Fibroblast of upper back skin (primary cell): ENCODE measurements around the gene GAS2L1.

Experiments used
- DNase-seq: peaks from one replicate; pipeline ENCODE4 v3.0.0-alpha.2; 2013

Gene GAS2L1

DNA sequence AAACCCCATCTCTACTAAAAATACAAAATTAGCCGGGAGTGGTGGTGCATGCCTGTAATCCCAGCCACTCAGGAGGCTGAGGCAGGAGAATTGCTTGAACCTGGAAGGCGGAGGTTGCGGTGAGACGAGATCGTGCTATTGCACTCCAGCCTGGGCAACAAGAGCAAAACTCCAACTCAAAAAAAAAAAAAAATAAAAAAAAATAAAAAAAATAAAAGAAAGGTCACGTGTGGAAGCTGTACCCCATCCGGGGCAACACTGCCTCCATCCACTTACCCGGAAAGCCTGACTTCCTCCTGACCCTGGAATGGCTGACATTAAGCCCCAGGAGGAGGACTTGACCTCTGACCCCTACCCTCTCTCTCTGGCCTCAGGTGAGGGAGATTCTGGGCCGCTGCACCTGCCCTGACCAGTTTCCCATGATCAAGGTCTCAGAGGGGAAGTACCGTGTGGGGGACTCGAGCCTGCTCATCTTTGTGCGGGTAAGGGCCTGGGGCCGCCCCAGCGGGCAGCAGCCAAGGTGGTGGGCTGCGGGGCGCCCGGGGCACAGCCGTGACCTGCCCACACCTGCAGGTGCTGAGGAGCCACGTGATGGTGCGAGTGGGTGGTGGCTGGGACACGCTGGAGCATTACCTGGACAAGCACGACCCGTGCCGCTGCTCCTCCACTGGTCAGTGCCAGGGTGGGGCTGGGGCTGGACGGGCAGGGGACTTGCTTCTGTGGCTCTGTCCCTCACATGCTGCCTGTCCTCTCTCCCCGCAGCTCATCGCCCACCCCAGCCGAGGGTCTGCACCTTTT lies 3.8 kb downstream of the GAS2L1 start:
- DNase-seq = no peak

GRCh38 chr22:29310863-29311339 lies 4.5 kb downstream of the GAS2L1 start:
- DNase-seq = peak; percentile 97

DNA sequence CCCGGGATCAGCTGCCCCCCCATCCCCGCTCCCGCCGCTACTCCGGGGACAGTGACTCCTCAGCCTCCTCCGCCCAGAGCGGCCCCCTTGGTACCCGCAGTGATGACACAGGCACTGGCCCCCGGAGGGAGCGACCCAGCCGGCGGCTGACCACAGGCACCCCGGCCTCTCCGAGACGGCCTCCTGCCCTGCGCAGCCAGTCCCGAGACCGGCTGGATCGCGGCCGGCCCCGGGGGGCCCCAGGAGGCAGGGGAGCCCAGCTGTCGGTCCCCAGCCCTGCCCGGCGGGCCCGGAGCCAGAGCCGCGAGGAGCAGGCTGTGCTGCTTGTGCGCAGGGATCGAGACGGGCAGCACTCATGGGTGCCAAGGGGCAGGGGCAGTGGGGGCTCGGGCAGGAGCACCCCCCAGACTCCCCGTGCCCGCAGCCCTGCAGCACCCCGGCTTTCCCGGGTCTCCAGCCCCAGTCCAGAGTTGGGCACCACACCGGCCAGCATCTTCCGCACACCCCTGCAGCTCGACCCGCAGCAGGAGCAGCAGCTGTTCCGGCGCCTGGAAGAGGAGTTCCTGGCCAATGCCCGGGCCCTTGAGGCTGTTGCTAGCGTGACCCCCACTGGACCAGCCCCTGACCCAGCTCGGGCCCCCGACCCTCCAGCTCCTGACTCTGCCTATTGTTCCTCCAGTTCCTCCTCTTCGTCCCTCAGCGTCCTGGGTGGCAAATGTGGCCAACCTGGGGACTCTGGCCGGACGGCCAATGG lies 5.2 kb downstream of the GAS2L1 start:
- DNase-seq = no peak

GRCh38 chr22:29312218-29313125 lies 6.0 kb downstream of the GAS2L1 start:
- no peak for DNase-seq

DNA sequence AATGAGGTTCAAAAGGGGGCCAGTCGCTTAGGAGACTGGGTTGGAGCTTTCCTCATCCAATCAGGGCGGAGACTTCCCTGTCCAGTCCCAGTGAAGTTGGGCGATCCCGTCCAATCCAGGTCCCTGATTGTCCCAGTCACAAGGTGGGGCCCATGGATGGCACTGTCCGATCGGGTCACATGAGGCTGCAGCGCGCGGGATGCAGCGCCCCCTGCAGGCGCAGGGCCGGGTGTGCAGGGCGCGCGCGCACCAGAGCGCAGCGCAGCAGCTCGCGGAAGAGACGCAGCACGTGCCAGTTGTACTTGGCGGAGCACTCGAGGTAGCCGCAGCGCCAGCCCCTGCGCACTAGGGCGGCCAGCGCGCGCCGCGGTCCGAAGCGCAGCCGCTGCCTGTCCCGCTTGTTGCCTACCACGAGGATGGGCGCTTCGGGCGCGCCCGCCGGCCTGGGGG lies 6.7 kb downstream of the GAS2L1 start:
- DNase-seq = no peak

DNA sequence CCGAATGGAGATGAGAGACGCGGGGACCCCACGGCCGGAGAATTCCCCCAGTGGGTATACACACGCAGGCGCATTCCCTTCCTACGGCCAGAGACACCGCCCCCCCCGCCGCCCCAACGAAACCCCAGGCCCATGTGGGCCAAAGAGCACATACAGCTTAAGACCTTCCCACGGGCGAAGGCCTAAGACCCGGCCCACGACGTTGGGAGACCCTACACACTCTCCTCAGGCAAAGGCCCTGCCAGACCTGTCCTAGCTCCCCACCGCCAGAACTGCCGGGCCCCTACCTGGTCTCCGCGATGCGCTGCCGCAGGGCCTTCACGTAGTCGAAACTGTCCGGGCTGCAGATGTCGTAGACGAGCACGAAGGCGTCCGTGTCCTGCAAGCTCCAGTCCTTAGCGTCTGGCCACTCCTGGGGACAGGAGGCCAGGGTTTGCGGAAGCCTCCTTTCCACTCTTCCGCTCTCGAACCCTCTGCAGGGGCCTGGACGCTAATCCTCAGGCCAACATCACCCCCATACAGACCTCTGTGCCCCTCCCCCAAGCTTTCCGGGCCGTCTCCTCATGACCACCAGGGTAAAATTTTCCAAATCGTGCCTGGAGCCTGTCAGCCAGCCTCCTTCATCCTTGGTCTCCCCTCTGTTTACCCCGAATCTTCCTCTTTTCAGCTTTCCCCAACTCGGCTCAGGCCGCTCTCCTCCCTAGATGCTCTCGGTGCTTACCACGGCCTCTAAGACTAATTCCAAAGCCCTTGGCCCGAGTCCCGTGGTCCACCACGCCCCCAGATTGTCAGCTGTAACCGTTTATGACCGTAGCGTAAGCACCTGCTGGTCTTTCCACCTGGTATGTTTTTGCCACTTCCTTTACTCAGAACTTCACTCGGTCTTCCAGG lies 7.4 kb downstream of the GAS2L1 start:
- DNase-seq = no peak

- no peak for DNase-seq
These were observed 8.3 kb downstream of the GAS2L1 start for GRCh38 chr22:29314537-29315285.

DNA sequence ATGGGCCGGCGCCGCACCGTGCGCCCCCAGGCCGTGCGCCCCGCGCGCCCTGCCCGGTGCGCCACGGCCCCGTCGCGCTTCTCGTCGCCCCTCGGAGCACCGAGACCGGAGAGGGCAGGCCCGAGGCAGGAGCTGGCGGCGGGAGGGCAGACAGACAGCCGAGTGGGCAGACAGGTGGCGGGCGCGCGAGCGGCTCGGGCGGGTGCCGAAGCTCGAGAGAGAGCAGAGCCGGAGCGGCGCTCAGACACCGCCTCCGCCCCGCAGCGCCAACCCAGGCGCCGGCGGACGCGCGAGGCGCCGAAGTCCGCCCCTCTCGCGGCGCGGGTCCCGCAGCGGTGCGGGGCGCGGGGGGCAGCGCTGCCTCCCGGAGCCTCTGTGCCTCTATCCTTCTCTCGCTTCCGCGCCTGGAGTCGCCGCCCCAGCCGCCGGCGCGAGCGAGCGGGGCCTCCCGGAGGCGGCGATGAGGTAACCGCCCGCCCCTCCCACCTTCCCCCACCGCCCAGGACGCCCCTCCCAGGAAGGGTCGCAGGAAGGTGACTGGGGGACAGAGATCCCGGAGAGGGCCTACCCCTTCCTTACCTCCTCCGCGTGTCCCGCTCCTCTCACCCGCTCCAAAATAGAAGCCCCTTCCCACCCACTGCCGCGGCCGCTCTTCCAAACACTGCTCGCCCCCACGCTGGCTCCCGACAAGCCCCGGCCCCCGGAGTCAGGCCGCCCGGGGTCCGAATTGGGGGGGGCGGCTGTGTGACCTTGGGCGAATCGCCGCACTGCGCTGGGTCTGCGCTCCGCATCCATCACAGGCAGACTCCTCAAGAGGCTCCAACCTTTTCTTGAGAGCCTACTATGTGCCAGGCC lies 9.1 kb downstream of the GAS2L1 start, which contains the start of gene RASL10A:
RASL10A (minus strand) TSS at position 412 of the 855 bp plus-strand sequence. CDS start 451 bp downstream, outside the sequence.
- no peak for DNase-seq

DNA sequence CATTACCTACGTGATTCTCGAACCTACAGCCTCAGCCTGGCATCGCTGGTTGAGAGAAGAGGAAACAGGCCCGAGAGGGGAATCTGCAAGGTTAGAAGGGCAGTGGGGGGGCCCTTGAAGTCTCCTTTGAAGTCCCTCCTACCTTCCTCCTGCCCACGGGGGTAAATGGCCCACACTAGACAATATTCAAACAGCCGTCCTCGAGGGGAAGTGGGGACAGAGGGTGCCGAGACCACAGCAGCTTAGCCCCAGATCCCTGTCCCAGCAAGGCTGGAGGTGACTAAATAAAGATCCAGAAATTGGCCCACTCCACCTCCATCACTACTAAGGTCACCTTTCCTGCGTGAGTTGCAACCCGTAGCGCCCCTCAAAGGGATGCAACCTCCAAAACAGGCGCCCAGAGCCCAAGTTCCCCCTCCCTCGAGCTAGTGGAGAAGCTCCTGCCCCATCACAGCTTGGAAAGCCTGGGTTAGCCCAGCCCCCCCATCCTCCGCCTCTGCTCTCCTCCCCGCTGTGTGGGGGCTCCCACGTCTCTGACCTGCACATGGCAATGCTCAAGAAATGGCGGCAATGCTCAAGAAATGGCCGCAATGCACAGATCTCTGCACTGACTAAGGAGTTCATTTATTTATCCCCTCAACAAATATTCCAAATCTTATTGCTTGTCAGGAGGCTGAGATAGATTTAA lies 9.8 kb downstream of the GAS2L1 start:
- no peak for DNase-seq

- DNase-seq = no peak
These were observed 11.5 kb downstream of the GAS2L1 start for GRCh38 chr22:29317827-29318454.

DNA sequence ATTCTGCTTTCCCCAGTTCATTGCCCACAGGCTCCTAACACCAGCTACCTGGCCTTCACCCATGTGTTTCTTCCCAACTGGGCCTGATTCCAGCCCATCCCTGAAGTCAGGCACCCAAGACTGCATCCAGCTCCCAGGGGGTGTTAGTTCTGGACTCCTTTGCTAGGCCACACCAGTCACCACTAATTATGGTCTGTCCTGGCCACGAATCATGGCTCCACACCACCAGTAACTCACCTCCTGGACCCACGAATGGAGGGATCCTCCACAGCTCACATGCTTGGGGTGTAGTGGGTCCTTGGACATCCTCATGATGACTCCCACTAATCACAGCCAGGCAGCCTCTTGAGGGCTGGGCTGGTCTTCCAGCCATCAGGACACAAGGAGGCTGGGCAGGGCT lies 12.6 kb downstream of the GAS2L1 start:
- DNase-seq = no peak

DNA sequence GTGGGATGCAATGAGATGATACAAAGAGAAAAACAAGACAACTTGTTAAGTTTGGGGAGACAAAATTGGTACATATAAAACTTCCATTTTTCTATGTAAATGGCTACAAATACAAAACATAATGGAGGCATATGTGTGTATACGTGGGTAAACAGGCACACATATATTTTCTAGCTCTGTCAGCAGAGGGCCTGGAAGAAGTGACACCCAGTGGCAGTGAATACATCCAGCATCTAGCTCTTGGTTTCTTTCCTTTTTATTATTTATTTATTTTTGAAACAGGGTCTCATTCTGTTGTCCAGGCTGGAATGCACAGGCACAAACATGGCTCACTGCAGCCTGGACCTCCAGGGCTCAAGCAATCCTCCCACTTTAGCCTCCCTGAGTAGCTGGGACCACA lies 14.1 kb downstream of the GAS2L1 start:
- DNase-seq = no peak

DNA sequence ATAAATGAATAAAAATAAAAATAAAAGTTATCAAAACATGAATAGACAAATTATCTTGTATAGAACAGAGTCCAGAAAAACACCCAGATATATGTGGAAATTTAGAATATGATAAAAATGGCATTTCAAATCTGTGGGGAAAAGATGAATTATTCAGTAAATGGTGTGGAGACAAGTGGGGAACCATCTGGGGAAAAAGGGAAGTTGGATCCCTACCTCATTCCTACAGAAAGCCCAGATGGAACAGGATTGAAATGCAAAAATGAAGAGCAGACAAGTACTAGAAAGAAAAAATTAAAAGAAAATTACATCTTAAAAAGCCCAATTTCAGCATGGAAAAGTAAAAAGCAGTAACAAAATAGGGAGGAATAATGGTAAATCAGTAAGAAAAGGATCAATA lies 17.2 kb downstream of the GAS2L1 start:
- DNase-seq = no peak

DNA sequence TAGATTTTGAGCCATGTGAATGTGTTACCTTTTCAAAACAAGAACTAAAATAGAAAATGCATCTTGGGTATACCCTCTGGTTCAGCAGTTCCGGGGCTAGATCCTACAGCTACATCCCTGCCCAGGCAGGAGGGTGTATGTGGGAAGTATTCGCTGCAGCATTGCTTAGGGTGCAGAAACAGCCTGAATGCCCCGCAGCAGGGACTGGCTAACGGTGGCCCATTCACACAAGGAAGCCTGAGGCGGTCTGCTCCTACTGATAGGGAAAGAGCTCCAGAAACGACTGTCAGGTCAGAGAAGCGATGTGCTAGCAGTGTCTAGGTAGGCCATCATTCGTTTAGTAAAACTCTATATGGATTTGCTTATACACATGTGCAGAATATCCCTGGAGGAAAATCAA lies 18.9 kb downstream of the GAS2L1 start:
- DNase-seq = no peak

- no peak for DNase-seq
These were observed 19.4 kb downstream of the GAS2L1 start for GRCh38 chr22:29325785-29326315.

GRCh38 chr22:29326481-29326880 lies 20.0 kb downstream of the GAS2L1 start:
- no peak for DNase-seq

GRCh38 chr22:29327089-29327764 lies 20.8 kb downstream of the GAS2L1 start:
- no peak for DNase-seq

DNA sequence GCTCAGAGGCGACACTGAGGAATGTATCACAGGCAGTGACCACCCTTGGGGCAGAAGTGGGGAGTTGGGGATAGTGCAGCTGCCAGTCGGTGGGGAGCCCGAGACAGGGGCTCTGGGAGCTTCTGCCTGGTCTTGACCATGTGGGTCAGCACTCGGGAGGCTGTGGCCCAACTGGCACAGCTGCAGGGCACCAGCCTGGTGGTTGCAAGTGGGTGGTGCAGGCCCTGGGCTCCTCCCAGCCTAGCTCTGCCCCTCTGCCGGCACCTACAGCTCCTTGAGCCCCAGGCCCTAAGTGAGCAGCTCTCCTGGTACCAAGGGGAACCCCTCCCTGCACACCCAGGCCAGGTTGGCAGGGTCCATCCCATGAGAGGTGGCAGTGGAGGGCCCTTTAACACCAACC lies 21.6 kb downstream of the GAS2L1 start:
- DNase-seq = no peak
